Central memory CD4-positive, alpha-beta T cell (primary cell): ENCODE data around the gene TNNI2.

Experiments used
- DNase-seq: peaks from one replicate; pipeline ENCODE4 v3.0.0; 2022

The TNNI2 gene

GRCh38 chr11:1889941-1890855, 51.4 kb downstream of the TNNI2 start:
- no peak for DNase-seq
